HG03196 (cell line): ENCODE data around the gene MOB2.

Experiments
- ATAC-seq: cut with Tn5 transposase; IDR thresholded peaks from one replicate; pipeline ENCODE4 v1.9.1; 2021; ENCODE audit not compliant: unreplicated experiment

MOB2 gene

DNA sequence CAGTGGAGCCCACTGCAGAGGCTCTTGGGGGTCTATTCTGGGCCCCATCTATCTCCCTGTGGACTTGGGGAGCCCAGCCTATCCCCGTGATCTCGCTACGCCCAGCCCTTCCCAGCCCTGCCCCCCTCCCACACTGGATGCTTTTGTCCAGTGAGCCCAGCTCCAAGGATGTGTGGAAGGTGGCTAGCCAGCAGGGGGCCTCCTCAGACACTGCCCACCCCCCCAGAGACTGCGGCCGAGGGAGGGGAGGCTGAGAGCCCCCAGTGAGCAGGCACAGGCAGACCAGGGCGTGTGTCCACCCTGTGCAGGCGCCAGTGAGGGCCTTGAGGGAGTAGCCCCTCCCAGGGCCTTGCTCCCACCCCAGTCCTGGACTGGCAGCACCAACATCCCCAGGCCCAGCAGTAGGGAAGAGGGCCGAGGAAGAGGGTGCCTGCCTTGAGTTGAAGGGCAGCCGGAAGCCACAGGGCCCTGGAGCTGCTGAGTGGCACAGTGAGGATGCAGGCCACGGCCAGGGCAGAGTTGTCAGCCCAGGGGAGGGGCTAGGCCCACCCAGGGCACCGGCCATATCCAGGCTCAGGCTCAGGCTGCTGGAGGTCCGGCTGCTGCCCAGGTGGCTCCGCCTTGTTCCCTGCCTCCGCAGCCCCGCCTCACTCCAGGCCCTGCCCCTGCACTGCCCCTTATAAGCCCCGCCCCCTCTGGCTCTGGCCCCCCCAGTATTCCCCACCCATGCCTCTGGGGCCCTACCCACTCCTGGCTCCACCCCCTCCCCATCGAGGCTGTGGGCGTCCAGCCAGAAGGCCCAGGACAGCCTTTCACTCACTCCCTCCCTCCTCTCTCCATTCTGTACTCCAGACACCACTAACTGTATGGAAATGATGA is 28.0 kb downstream of the MOB2 start:
- no peak for ATAC-seq

- no peak for ATAC-seq
These were observed 28.7 kb downstream of the MOB2 start for GRCh38 chr11:1457856-1458255.

GRCh38 chr11:1457326-1457680 is 29.3 kb downstream of the MOB2 start:
- no peak for ATAC-seq

DNA sequence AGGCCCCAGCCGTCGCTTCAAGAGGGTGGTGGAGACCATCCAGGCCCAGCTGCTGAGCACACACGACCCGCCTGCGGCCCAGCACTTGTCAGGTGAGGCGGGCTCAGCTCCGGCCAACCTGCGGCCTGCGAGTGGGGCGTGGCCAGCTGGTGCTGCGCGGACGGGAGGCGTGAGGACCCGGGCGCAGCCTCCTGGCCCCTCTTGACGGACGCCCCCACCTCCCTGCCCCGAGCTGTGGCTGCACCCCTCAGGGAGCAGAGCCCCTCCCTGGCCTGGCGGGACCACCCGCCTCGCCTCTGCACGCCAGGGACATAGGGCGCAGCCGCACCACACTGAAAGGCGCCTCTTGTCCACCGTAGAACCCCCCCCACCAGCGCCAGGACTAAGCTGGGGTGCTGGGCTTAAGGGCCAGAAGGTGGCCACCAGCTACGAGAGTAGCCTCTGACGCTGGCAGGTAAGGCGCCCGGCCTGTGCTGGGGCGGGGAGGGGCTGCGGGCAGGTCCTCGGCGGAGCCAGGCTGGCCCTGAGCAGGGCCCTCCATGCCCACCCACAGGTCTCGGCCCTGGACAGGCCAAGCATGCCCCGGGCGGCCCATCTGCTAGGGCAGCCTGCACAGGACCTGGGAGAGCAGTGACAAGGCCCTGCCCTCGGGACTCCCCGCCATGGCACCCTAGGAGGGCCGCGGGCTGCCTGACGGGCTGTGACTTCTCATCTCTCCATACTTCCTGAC is 29.8 kb downstream of the MOB2 start:
- no peak for ATAC-seq

DNA sequence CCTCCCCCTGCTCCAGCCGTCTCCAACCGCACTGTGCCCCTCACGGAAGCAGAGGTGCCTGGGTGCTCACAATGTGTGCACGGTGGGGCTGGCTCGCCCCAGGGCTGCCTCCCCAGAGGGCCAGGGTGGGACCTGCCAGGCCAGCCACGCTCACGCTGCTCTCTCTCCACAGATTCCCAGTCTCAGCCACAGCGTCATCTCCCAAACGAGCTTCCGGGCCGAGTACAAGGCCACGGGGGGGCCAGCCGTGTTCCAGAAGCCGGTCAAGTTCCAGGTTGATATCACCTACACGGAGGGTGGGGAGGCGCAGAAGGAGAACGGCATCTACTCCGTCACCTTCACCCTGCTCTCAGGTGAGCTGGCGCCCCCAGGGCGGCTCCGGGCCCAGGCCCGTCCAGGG is 30.4 kb downstream of the MOB2 start:
- no peak for ATAC-seq

DNA sequence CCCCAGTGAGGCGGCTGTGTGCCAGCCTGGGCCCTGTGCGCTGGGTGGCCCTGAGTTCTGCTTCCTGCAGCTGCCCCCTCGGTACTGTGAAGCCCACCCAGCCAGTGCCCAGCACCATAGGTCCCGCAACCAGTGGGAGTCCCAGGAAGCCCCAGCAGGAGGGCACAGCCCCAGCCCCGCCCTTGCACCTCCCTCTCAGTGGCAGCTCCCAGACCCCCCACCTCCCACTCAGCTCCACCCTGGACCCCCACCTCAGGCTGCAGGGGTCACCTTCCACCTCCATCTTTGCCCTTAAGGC is 30.9 kb downstream of the MOB2 start:
- no peak for ATAC-seq

DNA sequence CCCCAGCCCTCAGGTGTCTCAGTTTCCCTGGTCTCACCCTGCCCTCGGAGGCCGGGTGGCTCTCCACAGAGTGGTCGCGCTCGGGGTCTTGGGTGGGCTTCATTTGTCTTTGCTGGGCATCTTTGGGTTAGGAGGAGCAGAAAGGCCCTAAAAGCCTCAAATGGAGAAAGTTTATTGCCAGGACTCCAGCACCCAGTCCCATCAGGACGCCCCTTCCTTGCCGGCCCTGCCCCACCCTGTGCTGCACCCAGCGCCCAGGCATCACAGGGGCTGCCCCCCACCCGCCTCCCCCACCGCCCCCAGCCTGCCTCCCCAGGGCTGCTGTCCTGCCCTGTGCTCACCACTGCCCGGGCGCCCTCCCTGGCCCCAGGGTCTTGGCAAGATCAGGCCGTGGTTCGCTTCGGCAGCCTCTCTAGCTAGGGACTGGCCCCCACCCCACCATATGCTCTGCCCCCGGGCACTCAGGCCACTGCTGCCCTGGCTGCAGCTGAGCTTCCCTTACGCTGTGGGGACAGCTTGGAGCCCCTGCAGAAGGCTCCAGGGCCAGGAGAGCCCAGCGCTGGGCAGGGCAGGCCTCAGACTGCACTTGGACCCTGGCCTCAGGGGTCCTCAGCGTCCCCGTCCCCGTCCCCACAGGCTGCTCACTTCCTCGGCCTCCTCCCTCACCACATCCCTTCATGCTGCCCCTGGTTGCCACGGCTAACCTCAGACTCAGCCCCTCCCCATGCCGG is 31.4 kb downstream of the MOB2 start:
- no peak for ATAC-seq

DNA sequence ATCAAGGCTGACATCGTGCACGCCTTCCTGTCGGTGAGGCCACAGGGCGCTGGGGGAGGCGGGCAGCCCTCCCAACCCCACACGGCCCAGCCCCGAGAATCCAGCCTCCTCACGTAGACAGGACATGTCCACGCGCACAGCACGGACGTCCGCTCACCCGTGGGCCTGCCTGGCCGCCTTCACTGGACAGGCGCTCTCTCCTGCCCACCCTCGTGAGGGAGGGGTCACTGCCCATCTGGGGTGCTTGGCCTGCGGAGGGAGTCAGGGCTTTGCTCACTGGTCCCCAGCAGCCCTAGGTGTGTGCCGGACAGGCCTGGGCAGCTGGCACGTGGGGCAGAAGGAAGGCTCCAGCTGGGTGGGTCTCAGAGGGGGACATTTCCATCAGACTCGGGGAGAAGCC is 32.0 kb downstream of the MOB2 start:
- no peak for ATAC-seq

- no peak for ATAC-seq
These were observed 33.0 kb downstream of the MOB2 start for GRCh38 chr11:1453611-1454034.

DNA sequence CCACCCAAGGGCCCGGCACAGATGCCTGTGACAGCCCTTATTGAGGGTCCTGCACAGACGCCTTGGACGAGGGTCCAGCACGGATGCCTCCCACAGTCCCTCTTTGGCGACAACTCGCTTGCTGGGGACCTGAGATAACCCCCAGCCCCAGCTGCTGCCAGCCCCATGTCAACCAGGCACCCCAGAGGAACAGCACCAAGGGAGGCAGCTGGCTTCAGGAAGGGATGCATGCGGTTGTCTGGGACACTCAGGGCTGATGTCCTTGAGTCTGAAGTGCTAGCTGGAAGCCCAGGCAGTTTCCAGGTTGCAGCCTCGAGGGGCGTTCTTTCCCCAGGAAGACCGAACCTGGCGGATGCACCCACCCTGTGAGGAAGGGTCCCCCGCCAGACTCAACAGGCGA is 33.8 kb downstream of the MOB2 start:
- ATAC-seq: no peak

GRCh38 chr11:1451781-1452470 is 34.7 kb downstream of the MOB2 start:
- no peak for ATAC-seq

DNA sequence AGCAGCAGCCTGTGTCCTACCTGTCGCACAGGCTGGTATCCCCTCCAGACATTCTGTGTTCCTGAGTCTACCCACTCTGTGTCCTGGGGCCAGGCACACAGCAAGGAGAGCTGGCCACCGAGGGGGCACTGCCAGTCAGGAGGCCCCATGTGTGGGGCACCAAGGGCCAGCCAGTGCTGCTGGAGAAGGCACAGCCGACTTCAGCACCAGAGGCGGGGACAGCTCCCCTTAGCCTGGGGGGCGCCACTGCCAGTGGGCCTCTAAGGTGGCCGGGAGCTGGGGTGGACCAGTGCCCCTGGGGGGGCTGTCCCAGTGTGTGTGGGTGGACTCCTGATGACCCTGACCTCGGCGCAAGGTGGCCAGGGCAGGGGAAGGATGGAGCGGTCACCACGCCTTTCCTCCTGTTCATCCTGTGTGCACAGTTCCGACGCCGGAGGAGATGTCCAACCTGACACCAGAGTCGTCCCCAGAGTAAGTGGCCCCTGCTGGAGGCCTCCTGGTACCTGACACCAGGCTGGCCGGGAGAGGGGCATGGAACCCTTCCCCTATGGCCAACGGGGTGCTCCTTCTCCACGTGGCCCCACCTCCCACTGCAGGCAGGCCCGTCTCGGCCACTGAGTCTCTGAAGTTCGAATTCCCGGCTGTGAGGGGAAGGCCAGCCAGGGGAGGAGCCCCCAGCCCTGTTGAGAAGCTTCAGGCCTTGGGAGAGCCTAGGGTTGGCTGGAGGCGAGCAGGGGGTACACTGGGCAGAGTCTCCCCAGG is 35.4 kb downstream of the MOB2 start:
- no peak for ATAC-seq

DNA sequence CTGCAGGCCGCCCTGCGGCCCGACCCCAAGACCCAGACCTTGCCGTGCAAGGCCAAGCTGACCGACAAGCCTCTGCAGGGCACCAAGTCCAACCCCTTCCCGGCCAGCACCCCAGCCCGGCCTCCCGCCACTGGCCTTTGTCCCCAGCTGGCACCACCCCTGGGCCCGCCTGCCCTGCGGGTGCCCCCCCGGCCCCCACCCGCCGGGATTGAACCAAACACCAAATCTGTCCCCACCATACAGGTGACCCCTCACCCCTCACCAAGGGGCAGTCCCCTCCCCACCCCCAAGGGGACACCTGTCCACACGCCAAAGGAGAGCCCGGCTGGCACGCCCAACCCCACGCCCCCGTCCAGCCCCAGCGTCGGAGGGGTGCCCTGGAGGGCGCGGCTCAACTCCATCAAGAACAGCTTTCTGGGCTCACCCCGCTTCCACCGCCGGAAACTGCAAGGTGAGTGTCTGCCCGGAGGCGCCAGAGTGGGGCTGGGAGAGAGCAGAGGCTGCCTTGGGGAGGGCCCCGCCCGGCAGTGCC is 36.2 kb downstream of the MOB2 start:
- ATAC-seq: no peak

DNA sequence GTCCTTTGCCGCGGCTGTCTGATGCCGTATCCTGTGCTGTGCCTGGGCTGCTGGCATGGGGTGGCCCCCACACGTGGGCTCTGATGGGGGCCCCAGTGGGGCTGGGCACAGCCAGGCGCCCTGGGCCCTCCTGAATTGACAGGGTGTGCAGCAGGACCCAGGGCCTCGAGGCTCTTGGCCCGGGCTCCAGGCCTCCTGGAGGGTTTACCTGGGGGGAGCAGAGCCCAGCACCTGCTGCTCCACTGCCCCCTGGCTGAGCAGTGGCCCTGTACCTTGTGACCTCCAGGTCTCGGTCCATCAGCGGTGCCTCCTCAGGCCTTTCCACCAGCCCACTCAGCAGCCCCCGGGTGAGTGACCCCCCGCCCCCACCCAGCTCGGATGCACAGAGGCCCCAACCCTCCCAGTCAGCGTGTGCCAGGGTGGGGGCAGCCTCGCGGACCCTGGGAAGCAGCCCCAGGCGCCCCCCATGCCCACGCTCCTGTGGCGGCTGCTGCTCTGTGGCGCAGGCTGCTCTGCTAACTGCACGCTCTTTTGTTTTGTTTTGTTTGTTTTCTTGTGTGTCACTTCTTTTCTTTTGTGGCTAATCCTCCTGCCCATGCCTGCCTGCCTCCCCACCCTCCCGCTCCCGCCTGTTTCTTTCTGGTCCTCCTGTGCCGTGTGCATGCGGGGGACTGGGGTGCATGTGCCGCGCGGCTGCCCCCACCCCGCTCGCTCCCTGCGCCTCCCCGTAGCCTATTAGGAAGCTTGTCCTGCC is 36.9 kb downstream of the MOB2 start:
- no peak for ATAC-seq

GRCh38 chr11:1448882-1449281 is 37.7 kb downstream of the MOB2 start:
- ATAC-seq: no peak

DNA sequence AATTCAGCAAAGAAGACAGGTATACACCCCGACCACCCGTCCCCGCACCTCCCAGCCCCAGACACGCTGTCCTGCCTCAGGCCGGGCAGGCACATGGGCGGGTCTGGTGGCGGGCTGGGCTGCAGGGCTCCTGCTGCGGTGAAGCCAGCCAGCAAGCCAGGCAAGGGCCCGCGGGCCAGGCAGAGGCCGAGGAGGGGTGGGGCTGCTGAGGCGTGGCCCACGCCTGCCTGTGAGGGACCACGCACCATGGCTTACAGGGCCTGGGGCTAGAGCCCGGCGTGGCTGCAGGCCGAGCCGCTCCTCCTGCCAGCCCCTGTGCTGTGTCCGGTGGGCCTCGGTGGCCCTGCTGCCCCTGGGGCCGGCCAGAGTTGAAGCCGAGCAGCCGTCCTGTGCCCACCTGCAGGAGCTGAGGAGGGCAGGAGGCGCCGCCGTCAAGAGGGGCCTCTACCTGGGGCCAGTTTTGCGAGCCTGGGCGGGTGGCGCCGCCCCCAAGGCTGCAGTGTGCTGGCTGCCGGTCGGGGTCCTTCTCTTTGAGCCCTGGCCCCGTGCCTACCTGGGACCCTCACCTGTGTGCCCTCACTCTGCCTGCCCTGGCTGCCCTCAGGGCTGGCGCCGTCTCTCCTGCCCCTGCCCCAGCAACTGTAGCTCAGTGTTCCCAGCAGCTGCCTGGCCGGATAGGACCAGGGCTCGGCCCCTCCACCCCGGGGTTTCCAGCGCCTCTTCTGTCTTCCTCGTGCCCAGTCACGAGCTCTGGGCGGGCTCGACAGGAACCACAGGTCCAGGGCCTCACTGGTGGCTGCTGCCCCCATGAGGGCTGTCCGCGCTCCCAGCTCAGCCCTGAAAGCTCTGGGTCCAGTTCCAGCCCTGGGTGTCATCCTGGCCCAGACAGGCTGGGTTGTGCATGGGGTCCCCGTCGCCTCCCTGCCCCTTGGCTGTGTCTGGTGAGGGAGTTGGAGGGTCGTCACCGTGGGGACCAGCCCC is 38.4 kb downstream of the MOB2 start:
- no peak for ATAC-seq

- ATAC-seq: no peak
These were observed 40.0 kb downstream of the MOB2 start for GRCh38 chr11:1446623-1447022.

GRCh38 chr11:1445741-1446445 is 40.7 kb downstream of the MOB2 start:
- no peak for ATAC-seq
